Testis (tissue), 2 donors: Measurements from ENCODE around the gene ACTG2.

Experiments
- POLR2A ChIP-seq: fragments of 450-650 bp; IDR thresholded peaks from one replicate; pipeline ENCODE4 v1.6.1; 2017; ENCODE audit warnings: antibody characterized with exemption, mild to moderate bottlenecking, moderate library complexity
- TF ChIP-seq, protein P1 (sequence below), 3 experiments: fragments of 450-650 bp in 2 of 3; fragments of 200-600 bp in 1 of 3; sonication (generic) in 1 of 3; IDR thresholded peaks; one replicate each; pipeline ENCODE4 v1.5.1; 2016 to 2019; ENCODE audit warnings: antibody characterized with exemption in 3 of 3, mild to moderate bottlenecking in 2 of 3, moderate library complexity in 1 of 3

DNA sequence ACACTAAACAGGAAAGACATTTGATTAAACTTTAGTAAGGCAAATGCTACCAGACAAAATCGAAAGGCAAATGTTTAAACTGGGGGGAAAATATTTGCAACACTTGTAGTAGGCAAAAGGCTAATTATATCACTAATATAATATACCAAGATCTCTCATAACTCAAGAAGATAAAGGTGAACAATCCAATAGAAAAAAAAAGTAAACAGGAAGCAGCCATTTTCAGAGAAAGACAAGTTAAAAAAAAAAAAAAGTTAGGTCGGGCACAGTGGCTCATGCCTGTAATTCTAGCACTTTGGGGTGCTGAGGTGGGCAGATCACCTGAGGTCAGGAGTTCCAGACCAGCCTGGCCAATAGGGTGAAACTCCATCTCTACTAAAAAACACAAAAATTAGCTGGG is 4.4 kb upstream of the ACTG2 start:
- TF ChIP-seq, protein P1, sequence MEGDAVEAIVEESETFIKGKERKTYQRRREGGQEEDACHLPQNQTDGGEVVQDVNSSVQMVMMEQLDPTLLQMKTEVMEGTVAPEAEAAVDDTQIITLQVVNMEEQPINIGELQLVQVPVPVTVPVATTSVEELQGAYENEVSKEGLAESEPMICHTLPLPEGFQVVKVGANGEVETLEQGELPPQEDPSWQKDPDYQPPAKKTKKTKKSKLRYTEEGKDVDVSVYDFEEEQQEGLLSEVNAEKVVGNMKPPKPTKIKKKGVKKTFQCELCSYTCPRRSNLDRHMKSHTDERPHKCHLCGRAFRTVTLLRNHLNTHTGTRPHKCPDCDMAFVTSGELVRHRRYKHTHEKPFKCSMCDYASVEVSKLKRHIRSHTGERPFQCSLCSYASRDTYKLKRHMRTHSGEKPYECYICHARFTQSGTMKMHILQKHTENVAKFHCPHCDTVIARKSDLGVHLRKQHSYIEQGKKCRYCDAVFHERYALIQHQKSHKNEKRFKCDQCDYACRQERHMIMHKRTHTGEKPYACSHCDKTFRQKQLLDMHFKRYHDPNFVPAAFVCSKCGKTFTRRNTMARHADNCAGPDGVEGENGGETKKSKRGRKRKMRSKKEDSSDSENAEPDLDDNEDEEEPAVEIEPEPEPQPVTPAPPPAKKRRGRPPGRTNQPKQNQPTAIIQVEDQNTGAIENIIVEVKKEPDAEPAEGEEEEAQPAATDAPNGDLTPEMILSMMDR (IDR thresholded peaks at IDR 0.05): no peak
- no peak for TF ChIP-seq POLR2A
